Measurements from ENCODE around the gene WDR90. TPM values are rescaled to one million over a fixed set of nuclear protein-coding genes. Genes with fewer than 3 reads are reported as not detected.

The WDR90 gene
- total RNA-seq, 2 donors from 2014 or later, result 22.7 to 39.4 TPM

DNA sequence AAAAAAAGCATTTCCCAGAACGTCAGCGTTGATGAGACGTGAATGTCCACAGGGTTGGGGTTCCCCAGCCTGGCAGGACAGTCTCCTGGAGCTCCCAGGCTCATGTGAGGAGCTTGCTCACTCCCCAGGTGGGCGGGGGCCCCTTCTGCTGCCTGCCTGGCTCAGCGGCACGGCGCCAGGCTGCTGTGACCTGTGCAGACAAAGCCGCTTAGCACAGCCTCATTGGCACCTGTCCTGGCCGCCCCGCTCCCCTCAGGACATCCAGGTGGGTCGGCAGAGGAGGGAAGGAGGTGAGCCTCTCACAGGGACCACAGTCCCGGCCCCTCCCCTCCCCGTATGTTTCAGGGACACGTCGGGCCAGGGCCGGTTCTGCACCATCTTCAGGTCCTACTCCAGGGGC, 31.3 kb upstream of the WDR90 start:
- Histone ChIP-seq H3K9me3 (no peaks in the 10 kb centered on the region), H3K27ac (no peak overlapping the region), H3K4me1 (ENCODE audit: control insufficient read depth in 1 of 2, low read depth in 2 of 2) (no peaks in the 10 kb centered on the region), H3K4me3 (no peak overlapping the region), H3K36me3 (no peaks in the 10 kb centered on the region), H3K27me3 (replicated peaks; ENCODE audit: insufficient read depth) (no peaks in the 10 kb centered on the region)
- no peak for ATAC-seq (ENCODE audit: insufficient number of reproducible peaks, low FRiP score, low read depth)
- TF ChIP-seq, protein P1, sequence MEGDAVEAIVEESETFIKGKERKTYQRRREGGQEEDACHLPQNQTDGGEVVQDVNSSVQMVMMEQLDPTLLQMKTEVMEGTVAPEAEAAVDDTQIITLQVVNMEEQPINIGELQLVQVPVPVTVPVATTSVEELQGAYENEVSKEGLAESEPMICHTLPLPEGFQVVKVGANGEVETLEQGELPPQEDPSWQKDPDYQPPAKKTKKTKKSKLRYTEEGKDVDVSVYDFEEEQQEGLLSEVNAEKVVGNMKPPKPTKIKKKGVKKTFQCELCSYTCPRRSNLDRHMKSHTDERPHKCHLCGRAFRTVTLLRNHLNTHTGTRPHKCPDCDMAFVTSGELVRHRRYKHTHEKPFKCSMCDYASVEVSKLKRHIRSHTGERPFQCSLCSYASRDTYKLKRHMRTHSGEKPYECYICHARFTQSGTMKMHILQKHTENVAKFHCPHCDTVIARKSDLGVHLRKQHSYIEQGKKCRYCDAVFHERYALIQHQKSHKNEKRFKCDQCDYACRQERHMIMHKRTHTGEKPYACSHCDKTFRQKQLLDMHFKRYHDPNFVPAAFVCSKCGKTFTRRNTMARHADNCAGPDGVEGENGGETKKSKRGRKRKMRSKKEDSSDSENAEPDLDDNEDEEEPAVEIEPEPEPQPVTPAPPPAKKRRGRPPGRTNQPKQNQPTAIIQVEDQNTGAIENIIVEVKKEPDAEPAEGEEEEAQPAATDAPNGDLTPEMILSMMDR (IDR thresholded peaks at IDR 0.05), result no peak
- no peak for DNase-seq (ENCODE audit: low spot score)

DNA sequence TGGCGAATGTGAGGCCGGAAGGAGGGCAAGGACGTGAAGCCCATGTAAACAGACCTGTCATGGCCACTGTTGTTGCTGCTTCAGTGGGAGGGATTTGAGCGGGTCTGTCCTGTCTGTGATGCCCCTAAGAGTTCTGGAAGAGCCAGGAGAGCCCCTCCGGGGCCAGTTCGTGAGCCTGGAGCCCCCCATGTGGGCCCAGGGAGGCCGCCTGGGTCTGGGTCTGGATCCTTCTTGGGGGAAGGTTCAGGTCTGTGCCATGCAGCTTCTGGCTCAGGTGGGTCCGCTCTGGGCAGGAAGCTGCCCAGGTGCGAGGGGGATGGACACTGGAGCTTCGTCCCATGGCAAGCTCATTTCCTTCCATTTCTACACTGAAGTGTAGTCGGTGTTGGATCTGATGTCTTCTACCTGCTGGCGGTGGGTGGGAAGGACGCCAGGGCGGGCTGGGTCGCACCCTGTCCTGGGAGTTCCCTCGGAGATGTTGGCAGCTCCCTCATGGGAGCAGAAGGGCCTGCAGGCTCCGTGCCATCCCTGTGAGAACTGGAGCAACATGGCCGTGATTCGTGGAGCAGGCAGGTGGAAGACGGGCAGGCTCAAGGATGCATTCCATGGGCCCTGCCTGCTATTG, 29.6 kb upstream of the WDR90 start:
- Histone ChIP-seq H3K27me3 (replicated peaks; ENCODE audit: insufficient read depth) (no peaks in the 10 kb centered on the region), H3K36me3 (no peaks in the 10 kb centered on the region), H3K4me1 (ENCODE audit: control insufficient read depth in 1 of 2, low read depth in 2 of 2) (no peaks in the 10 kb centered on the region), H3K27ac (no peak overlapping the region), H3K4me3 (no peak overlapping the region), H3K9me3 (no peaks in the 10 kb centered on the region)
- ATAC-seq (ENCODE audit: insufficient number of reproducible peaks, low FRiP score, low read depth), result no peak
- TF ChIP-seq, protein P1 (IDR thresholded peaks at IDR 0.05), result no peak
- DNase-seq (ENCODE audit: low spot score), result no peak

DNA sequence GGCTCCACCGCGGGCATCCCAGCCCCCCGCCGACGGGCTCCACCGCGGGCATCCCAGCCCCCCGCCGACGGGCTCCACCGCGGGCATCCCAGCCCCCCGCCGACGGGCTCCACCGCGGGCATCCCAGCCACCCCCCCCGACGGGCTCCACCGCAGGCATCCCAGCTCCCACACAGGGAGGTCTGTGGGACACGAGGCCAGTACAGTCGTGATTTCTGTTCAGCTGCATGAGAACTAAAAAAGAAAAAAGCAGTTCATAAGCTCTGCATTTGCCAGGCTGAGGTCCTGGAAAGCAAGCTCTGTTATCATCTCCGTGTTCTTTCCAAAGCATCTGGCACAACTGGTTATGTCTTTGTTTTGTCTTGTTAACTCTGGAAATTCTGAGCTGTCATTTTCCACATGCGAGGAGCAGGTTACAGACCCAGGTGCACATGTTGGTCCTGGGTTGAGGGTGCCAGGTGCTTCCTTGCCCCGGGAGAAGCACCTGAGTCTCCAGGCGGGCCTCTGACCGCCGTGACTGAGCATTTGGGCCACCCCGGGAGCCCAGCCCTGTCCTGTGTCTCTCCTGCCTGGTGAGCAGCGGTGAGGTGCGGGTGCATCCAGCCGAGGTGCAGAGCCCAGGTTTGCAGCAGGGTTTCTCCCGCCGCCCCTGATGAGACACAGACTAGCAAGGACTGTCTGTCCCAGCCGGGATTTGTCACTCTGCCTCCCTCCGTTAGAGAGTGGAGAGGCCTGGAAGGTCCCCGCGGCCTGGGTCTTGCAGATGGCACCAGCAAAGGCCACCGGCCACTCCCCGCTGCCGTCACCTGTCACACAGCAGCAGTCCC, 28.3 kb upstream of the WDR90 start:
- TF ChIP-seq, protein P1 (IDR thresholded peaks at IDR 0.05), result no peak
- peaks cover 2% of the 10 kb centered on the region for H3K36me3 ChIP-seq
- DNase-seq (ENCODE audit: low spot score) (no peak), ATAC-seq (ENCODE audit: insufficient number of reproducible peaks, low FRiP score, low read depth) (no peak)
- no peak overlapping the region for H3K4me3 ChIP-seq
- H3K27me3 ChIP-seq (replicated peaks; ENCODE audit: insufficient read depth), result no peaks in the 10 kb centered on the region
- H3K27ac ChIP-seq, result no peak overlapping the region
- H3K4me1 ChIP-seq (ENCODE audit: control insufficient read depth in 1 of 2, low read depth in 2 of 2), result no peaks in the 10 kb centered on the region
- H3K9me3 ChIP-seq, result no peaks in the 10 kb centered on the region

DNA sequence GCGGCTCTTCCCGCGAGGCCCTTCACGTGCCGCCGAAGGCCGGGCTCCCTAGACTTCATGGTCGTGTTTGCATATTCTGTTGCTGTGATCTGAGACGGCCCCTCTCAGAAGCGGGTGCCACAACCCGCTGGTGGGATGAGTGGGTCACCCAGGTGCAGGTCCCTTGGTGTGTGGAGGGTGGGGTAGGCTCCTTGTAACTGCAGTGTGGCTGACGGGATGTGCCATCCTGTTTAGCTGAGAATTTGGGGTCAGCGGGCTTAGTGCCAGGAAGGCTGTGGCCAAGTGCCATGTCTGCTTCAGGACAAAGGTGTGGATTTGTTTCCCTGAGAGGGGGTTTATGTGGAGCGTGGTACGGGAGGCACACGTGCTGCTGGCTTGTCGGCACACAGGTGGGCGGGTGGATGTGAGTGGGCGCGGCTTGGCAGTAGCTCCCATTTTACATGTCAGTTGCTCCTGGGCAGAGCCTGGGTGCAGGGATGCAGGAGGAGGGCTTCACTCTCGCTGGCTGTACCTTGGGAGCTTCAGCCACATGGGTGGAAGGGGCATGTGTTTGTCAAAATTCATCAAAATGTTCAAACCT, 27.5 kb upstream of the WDR90 start:
- Histone ChIP-seq H3K27ac (no peak overlapping the region), H3K27me3 (replicated peaks; ENCODE audit: insufficient read depth) (no peaks in the 10 kb centered on the region), H3K4me3 (no peak overlapping the region), H3K4me1 (ENCODE audit: control insufficient read depth in 1 of 2, low read depth in 2 of 2) (no peaks in the 10 kb centered on the region), H3K36me3 (peaks cover 4% of the 10 kb centered on the region), H3K9me3 (no peaks in the 10 kb centered on the region)
- TF ChIP-seq, protein P1 (IDR thresholded peaks at IDR 0.05), result no peak
- no peak for ATAC-seq (ENCODE audit: insufficient number of reproducible peaks, low FRiP score, low read depth)
- DNase-seq (ENCODE audit: low spot score), result no peak

DNA sequence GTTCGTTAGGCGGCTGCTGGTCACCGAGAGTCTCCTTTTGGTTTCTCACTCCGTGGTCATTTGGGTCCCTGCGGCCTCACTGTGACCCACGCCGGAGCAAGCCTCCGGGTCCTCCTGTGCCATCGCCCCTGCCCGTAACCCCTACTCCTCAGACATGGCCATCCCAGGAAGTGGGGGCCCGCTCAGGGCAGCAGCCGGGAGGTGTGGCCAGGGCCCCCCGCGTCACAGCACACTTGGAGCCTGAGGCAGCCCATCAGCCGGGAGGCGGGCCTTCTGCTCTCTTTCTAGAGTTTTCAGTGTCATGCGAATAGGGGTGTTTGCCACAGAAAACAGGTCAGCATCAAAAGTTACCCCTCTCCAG, 26.3 kb upstream of the WDR90 start:
- no peak for ATAC-seq (ENCODE audit: insufficient number of reproducible peaks, low FRiP score, low read depth)
- no peak overlapping the region for H3K4me3 ChIP-seq
- no peaks in the 10 kb centered on the region for H3K4me1 ChIP-seq (ENCODE audit: control insufficient read depth in 1 of 2, low read depth in 2 of 2)
- no peak overlapping the region for H3K27ac ChIP-seq
- TF ChIP-seq, protein P1 (IDR thresholded peaks at IDR 0.05), result no peak
- H3K36me3 ChIP-seq, result peaks cover 10% of the 10 kb centered on the region
- no peak for DNase-seq (ENCODE audit: low spot score)
- H3K27me3 ChIP-seq (replicated peaks; ENCODE audit: insufficient read depth), result no peaks in the 10 kb centered on the region
- no peaks in the 10 kb centered on the region for H3K9me3 ChIP-seq
